Activated T-cell treated with anti-CD3 and anti-CD28 coated beads for 1 hour (primary cell): ENCODE data around the gene PCSK9.

ENCODE experiments used
- DNase-seq: peaks from one replicate; pipeline ENCODE4 v3.0.0-alpha.2; 2020; ENCODE audit warnings: low read depth

The PCSK9 gene

GRCh38 chr1:55060133-55060999 is 21.0 kb downstream of the PCSK9 start:
- DNase-seq, result no peak

DNA sequence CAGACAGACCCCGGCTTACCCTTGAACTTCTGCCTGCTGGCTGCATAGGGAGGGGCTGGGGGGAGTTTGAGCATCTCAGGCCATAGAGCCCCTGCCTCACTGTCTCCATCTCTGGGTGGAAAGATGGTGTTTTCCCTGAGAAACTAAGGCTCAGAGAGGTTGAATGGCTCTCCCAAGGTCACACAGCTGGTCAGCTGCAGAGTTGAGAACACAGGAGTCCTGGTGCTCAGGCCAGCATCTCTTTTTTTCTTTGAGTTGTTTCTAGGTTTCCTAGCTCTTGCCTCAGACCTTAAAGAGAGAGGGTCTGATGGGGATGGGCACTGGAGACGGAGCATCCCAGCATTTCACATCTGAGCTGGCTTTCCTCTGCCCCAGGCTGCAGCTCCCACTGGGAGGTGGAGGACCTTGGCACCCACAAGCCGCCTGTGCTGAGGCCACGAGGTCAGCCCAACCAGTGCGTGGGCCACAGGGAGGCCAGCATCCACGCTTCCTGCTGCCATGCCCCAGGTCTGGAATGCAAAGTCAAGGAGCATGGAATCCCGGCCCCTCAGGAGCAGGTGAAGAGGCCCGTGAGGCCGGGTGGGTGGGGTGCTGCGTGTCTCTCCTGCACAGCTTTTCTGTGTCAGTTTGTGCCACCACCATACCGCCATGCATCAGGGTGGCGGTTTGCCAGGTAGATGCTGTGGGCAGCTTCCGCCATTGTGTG is 21.8 kb downstream of the PCSK9 start:
- DNase-seq, result no peak

DNA sequence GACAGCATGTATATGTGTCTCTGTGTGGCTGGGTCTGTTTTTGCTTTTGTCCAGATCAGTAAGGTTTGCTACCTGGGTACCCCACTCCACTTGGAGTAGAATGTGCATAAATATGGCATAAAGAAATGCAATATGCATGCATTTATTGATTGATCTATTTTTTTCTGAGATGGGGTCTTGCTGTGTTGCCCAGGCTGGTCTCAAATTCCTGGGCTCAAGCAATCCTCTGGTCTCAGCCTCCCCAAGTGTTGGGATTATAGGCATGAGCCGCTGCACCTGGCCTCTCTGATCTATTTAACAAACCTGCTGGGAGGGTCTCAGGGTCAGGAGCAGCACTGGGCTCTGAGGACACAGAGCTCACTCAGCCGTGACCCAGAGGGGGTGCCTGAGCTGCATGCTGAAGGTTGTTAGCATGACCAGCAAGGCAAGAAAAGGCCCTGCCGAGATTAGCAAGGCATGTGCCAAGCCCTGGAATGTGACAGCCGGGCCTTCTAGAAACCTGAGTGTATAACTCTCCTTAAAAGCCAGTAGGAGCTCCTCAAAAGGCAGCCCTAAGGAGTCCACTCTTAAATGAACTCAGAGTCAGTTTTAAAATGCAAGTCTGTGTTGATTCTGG is 22.5 kb downstream of the PCSK9 start:
- DNase-seq, result no peak

- no peak for DNase-seq
Observed at GRCh38 chr1:55062801-55063576, 23.6 kb downstream of the PCSK9 start.

- DNase-seq, result no peak
Observed at GRCh38 chr1:55063577-55063942, 24.2 kb downstream of the PCSK9 start.

- no peak for DNase-seq
Observed at GRCh38 chr1:55064071-55064581, 24.8 kb downstream of the PCSK9 start.

- no peak for DNase-seq
Observed at GRCh38 chr1:55064861-55065263, 25.5 kb downstream of the PCSK9 start.

DNA sequence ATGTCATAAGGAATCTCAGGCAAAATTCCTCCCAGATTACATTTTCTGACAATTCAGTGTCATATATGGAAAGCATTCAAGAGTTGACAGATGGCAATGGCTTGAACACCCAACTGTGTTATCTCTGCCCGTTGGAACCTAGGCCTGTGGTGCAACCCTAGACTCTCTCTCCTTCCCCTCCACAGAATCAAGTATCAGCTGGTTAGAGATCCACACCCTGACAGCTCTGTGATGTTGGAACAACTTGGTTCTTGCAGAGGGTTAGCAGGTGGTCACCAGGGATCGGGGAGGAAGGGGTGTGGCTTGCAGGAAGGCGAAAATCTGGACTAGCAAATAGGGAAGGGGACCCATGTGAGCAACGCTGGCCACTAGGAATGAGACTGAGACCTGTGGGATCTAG is 26.3 kb downstream of the PCSK9 start:
- DNase-seq, result no peak

- DNase-seq, result no peak
Observed at GRCh38 chr1:55067022-55067778, 27.9 kb downstream of the PCSK9 start.

GRCh38 chr1:55067914-55068313 is 28.6 kb downstream of the PCSK9 start:
- DNase-seq, result no peak

GRCh38 chr1:55068638-55069037 is 29.3 kb downstream of the PCSK9 start:
- no peak for DNase-seq

DNA sequence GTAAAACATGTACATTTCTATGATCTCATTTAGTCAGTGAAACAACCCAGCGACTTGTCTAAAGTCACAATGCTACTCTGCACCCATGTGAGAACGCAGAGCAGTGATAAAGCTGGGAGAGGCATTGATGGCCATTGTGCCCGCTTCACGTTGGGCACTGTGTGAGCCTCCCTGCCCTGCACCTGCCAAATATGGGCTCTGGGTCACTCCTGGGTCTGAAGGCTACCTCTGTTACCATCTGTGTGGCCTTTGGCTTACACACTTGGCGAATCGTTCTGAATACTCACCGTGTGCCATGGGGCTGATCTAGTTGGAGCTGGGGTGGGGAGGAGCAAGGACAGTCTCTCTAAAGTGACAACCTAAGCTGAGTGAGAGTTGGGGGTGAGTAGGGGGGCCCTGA is 29.9 kb downstream of the PCSK9 start:
- DNase-seq, result no peak

- no peak for DNase-seq
Observed at GRCh38 chr1:55070293-55071164, 31.2 kb downstream of the PCSK9 start.

DNA sequence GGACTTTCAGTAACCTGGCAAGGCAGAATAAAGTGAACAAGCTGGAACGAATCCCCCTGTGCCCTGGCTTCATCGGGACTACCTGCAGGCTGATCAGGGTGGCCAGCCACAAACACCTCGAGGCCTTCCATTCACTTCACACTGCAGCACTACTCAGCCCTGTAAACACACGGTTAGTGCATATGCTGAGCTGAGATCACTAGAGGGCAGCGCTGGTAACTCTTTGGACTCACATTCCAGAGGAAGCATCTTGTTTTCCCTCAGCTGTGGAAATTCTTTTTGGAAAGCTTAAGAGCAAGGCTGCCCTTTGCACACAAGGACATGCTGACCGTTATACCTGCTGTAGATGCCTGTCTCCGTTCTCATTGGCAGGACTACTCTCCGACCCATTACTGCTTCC is 32.1 kb downstream of the PCSK9 start:
- DNase-seq, result no peak

DNA sequence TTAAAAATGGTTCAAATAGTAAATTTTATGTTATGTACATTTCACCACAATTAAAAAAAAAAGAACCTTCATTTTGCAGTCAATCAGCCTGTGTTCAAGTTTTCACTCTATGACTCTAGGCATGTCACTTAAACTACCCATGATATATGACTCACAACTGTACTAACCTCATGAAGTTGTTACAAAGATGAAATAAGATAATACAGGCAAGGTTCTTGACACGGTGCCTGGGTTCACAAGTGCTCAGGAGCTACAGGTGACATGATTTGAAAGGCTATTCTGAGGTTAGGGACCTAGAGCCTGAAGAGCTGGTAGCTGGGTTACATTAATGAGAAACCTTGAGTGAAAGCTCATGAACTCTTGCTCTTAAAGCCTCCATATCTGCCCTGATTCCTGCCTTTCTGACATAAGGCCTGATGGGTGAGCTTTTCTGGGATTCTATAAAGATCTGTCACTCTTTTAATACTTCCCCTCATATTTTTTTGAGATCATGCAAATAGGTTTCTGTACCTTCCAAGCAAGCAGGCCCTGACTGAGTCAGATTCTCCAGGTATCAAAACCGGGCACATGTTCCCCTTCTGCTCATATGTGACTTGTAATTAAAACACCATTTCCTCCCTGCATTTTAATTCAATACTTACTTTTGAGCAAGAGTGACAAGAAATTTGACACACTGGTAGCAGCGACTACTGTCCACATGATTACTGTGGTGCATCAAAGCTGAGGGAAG is 34.0 kb downstream of the PCSK9 start:
- no peak for DNase-seq

DNA sequence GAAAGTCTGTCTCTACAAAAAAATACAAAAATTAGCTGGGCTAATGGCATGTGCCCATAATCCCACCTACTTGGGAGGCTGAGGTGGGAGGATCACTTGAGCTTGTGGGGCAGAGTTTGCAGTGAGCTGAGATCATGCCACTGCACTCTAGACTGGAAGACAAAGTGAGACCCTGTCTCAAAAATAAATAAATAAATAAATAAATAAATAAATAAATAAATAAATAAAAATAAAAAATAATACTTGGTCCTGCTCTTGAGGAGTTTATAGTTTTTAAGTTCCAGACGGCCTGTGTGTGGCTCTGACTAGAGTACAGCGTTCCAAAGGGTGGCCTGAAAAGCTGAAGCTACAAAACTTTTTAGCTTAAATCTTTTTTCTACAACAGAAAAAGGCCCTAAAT is 35.1 kb downstream of the PCSK9 start:
- DNase-seq, result no peak

DNA sequence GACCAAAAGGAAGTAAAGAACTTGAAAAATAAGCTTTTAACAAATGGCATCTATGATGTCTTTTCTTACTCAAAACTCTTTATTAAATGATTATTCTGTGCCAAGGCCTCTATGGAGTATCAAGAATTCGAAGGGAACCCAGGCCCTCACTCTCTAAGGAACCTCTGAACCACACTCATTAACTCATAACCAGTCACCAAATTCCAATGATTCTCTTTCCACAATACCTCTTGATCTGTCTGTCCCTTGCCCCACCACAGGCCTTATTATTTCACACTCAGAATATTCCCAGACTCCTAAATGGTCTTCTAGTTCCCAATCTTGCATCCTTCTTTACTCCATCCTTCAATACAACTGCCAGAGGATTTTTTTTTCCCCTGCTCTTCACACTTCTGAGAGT is 37.0 kb downstream of the PCSK9 start:
- DNase-seq, result no peak

DNA sequence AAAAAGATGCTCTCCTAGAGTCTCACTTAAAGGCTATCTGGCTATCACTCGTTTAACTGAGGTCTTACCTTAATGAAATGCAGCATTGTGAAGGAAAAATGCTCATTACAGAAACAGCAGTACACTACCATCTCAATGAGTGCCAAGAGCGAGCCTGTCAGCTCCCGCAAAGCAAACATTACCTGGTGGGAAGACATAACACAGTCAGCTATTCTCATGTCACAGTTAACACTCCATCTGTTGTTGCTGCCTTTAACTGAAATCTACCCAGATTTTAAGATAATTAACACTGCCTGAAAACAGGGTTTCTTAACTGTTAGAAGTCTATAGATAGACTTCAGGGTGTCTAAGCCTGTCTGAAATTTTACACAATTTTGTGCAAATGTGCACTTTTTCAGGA is 39.1 kb downstream of the PCSK9 start:
- no peak for DNase-seq

DNA sequence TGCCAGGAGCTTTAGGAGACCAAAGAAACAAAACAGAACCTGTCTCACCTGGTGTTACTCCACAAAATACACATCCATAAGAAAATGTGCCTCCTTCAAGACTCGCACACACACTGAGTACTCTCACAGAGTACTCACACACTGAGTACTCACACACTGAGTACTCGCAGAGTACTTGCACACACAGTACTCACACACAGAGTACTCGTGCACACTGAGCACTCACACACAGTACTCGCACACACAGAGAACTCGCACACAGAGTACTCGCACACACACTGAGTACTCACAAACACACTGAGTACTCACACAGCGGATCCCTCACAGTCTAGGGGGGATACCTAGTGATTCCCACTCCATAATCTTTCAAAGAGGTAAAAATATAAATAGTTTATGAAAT is 40.3 kb downstream of the PCSK9 start:
- DNase-seq, result no peak
